H1 (cell line): ENCODE measurements around the gene NOS3. TPM values are rescaled to one million over a fixed set of nuclear protein-coding genes. Genes with fewer than 3 reads are reported as not detected.

Experiments used
- CTCF ChIA-PET: fragments of 300-600 bp; sonication (Branson Sonifier 250); formaldehyde crosslinking; loops from one replicate; lab custom pipeline; 2021; ENCODE audit not compliant: partially characterized antibody; lab: Charles Lee
- POLR2A ChIA-PET: fragments of 300-600 bp; sonication (Branson Sonifier 250); formaldehyde crosslinking; loops from one replicate; lab custom pipeline; 2021; ENCODE audit warnings: inconsistent platforms; ENCODE audit not compliant: partially characterized antibody; lab: Charles Lee
- DNase-seq, 2 experiments: peaks; one replicate each; pipeline versions ENCODE4 v3.0.0 to v3.0.0-alpha.2; 2010 to 2022; ENCODE audit warnings: low spot score in 2 of 2, low read depth in 1 of 2, mixed read lengths in 1 of 2
- FAIRE-seq: peaks from 2 replicates; lab custom pipeline; 2011; peaks lifted over from hg19 to GRCh38; lab: Jason Lieb, UNC
- H2AFZ ChIP-seq: 2 replicates; pipeline ENCODE4 v1.8.1; 2012; ENCODE audit warnings: low read length, inconsistent platforms
- H2AK5ac ChIP-seq: 2 replicates; pipeline ENCODE4 v1.6.1; 2013; ENCODE audit warnings: low read depth, low read length
- H2BK120ac ChIP-seq: replicated peaks from 2 replicates; pipeline ENCODE3; 2013; ENCODE audit warnings: low read depth, low read length, inconsistent platforms
- H2BK12ac ChIP-seq: 2 replicates; pipeline ENCODE4 v1.6.1; 2013; ENCODE audit warnings: low read depth, low read length
- H2BK15ac ChIP-seq: 2 replicates; pipeline ENCODE4 v1.6.1; 2013; ENCODE audit warnings: low read length
- H2BK20ac ChIP-seq: 2 replicates; pipeline ENCODE4 v1.6.1; 2013; ENCODE audit warnings: low read length
- H2BK5ac ChIP-seq: 2 replicates; pipeline ENCODE4 v1.6.1; 2013; ENCODE audit warnings: low read depth, low read length
- H3K14ac ChIP-seq: 2 replicates; pipeline ENCODE4 v1.6.1; 2013; ENCODE audit warnings: inconsistent platforms; ENCODE audit not compliant: insufficient read length
- H3K18ac ChIP-seq: 2 replicates; pipeline ENCODE4 v1.6.1; 2013; ENCODE audit warnings: low read length; ENCODE audit errors: extremely low read depth
- H3K23ac ChIP-seq: 2 replicates; pipeline ENCODE4 v1.6.1; 2013; ENCODE audit warnings: inconsistent platforms; ENCODE audit not compliant: insufficient read length
- H3K23me2 ChIP-seq: 2 replicates; pipeline ENCODE4 v1.6.1; 2013; ENCODE audit warnings: low read depth, low read length
- H3K27ac ChIP-seq: 2 replicates; pipeline ENCODE4 v1.6.1; 2011; ENCODE audit warnings: low read depth, low read length, inconsistent platforms
- H3K27me3 ChIP-seq, 4 experiments: replicated peaks in 1 of 4; 1 replicate in 1 of 4; 2 replicates in 3 of 4; pipeline versions ENCODE4 v1.6.1 to v1.8.1; 2011 to 2013; ENCODE audit warnings: low read length in 3 of 4, mild to moderate bottlenecking in 3 of 4, inconsistent platforms in 2 of 4, mixed read lengths in 2 of 4, moderate library complexity in 1 of 4; ENCODE audit not compliant: control insufficient read depth in 3 of 4, insufficient read depth in 3 of 4; ENCODE audit errors: extremely low read depth in 1 of 4
- H3K36me3 ChIP-seq, 4 experiments: 2 replicates each; pipeline versions ENCODE4 v1.6.1 to v1.8.1; 2011 to 2013; ENCODE audit warnings: mild to moderate bottlenecking in 4 of 4, low read length in 3 of 4, moderate library complexity in 2 of 4, control low read depth in 1 of 4, inconsistent platforms in 1 of 4; ENCODE audit not compliant: insufficient read depth in 4 of 4, control insufficient read depth in 2 of 4
- H3K4ac ChIP-seq: replicated peaks from 2 replicates; pipeline ENCODE3; 2013; ENCODE audit warnings: low read length, low read depth, mixed read lengths, inconsistent platforms; ENCODE audit not compliant: insufficient read length
- H3K4me1 ChIP-seq, 4 experiments: replicated peaks in 1 of 4; 1 replicate in 1 of 4; 2 replicates in 3 of 4; pipeline versions ENCODE4 v1.6.1 to v1.8.1; 2011 to 2013; ENCODE audit warnings: low read length in 3 of 4, inconsistent platforms in 2 of 4, mixed read lengths in 1 of 4; ENCODE audit not compliant: insufficient read depth in 4 of 4, control insufficient read depth in 3 of 4
- H3K4me2 ChIP-seq, 2 experiments: 2 replicates each; pipeline versions ENCODE4 v1.6.1 to v1.8.1; 2011 to 2013; ENCODE audit warnings: low read depth in 2 of 2, low read length in 2 of 2, control low read depth in 1 of 2, inconsistent platforms in 1 of 2, mild to moderate bottlenecking in 1 of 2; ENCODE audit not compliant: insufficient read depth in 1 of 2
- H3K4me3 ChIP-seq, 4 experiments: fragments of 200-600, 300-600 bp in 1 of 4; sonication (generic), shearing (Covaris generic), sonication (Bioruptor Twin) in 1 of 4; 2 replicates each; pipeline versions ENCODE4 v1.5.1 to v1.8.1; 2011 to 2016; ENCODE audit warnings: low read length in 4 of 4, low read depth in 3 of 4, control low read depth in 2 of 4, inconsistent platforms in 2 of 4, mild to moderate bottlenecking in 2 of 4, mixed read lengths in 1 of 4, moderate library complexity in 1 of 4; ENCODE audit not compliant: insufficient read depth in 2 of 4; ENCODE audit errors: extremely low read depth in 1 of 4
- H3K56ac ChIP-seq: replicated peaks from 2 replicates; pipeline ENCODE3; 2013; ENCODE audit warnings: low read depth, mild to moderate bottlenecking, mixed read lengths, low read length, inconsistent platforms; ENCODE audit not compliant: insufficient read length
- H3K79me1 ChIP-seq: 2 replicates; pipeline ENCODE4 v1.6.1; 2013; ENCODE audit warnings: low read depth, low read length, control low read depth
- H3K79me2 ChIP-seq, 2 experiments: 2 replicates each; pipeline versions ENCODE4 v1.6.1 to v1.8.1; 2012 to 2013; ENCODE audit warnings: low read length in 2 of 2, mild to moderate bottlenecking in 2 of 2, inconsistent platforms in 1 of 2; ENCODE audit not compliant: insufficient read depth in 2 of 2, control insufficient read depth in 1 of 2
- H3K9ac ChIP-seq, 4 experiments: replicated peaks in 1 of 4; 1 replicate in 1 of 4; 2 replicates in 3 of 4; pipeline versions ENCODE4 v1.6.1 to v1.8.1; 2011 to 2013; ENCODE audit warnings: low read depth in 3 of 4, low read length in 3 of 4, control low read depth in 2 of 4, mild to moderate bottlenecking in 2 of 4, moderate library complexity in 2 of 4, inconsistent platforms in 1 of 4; ENCODE audit errors: extremely low read depth in 1 of 4
- H3K9me3 ChIP-seq, 2 experiments: 2 replicates each; pipeline versions ENCODE4 v1.6.1 to v1.8.1; 2012 to 2013; ENCODE audit warnings: mild to moderate bottlenecking in 2 of 2, moderate library complexity in 2 of 2, control low read depth in 1 of 2, inconsistent platforms in 1 of 2, low read depth in 1 of 2, low read length in 1 of 2, mixed read lengths in 1 of 2; ENCODE audit not compliant: insufficient read depth in 2 of 2
- H4K20me1 ChIP-seq, 2 experiments: replicated peaks in 1 of 2; 2 replicates each; pipeline versions ENCODE3 to v1.8.1; 2011 to 2013; ENCODE audit warnings: inconsistent platforms in 2 of 2, low read length in 2 of 2, mild to moderate bottlenecking in 1 of 2; ENCODE audit not compliant: insufficient read depth in 2 of 2, control insufficient read depth in 1 of 2
- H4K5ac ChIP-seq: 2 replicates; pipeline ENCODE4 v1.6.1; 2013; ENCODE audit warnings: low read length, low read depth, mixed read lengths, inconsistent platforms; ENCODE audit not compliant: insufficient read length
- H4K8ac ChIP-seq: 2 replicates; pipeline ENCODE4 v1.8.0; 2013; ENCODE audit warnings: mild to moderate bottlenecking, moderate library complexity, low read length, inconsistent platforms; ENCODE audit not compliant: insufficient read depth; ENCODE audit errors: extremely low read depth
- H4K91ac ChIP-seq: replicated peaks from 2 replicates; pipeline ENCODE3; 2013; ENCODE audit warnings: low read length, mixed read lengths, inconsistent platforms; ENCODE audit not compliant: insufficient read length
- BCL11A ChIP-seq, 2 experiments: IDR thresholded peaks; one replicate each; pipeline ENCODE4 v1.6.1; 2011; ENCODE audit warnings: low read depth in 2 of 2, low read length in 2 of 2, mild to moderate bottlenecking in 2 of 2
- CHD1 ChIP-seq: IDR thresholded peaks from 2 replicates; pipeline ENCODE4 v1.6.1; 2012; ENCODE audit warnings: low read depth, low read length, improper control_type of control experiment
- KDM1A ChIP-seq: fragments of 200-600, 300-600 bp; sonication (generic); IDR thresholded peaks from 2 replicates; pipeline ENCODE4 v1.7.1; 2016; ENCODE audit warnings: mild to moderate bottlenecking, low read length, borderline replicate concordance
- RNF2 ChIP-seq: fragments of 200-900, 300-1000 bp; sonication (generic); IDR thresholded peaks from 2 replicates; pipeline ENCODE4 v1.7.1; 2016; ENCODE audit warnings: borderline replicate concordance, low read depth, mild to moderate bottlenecking, antibody characterized with exemption, low read length; ENCODE audit not compliant: poor library complexity, severe bottlenecking; ENCODE audit errors: missing control alignments
- SAP30 ChIP-seq: fragments of 300-600 bp; sonication (generic); IDR thresholded peaks from 2 replicates; pipeline ENCODE4 v1.7.1; 2012; ENCODE audit warnings: low read length, moderate library complexity, mild to moderate bottlenecking, inconsistent platforms; ENCODE audit not compliant: insufficient read depth, insufficient replicate concordance
- SP1 ChIP-seq: IDR thresholded peaks from 2 replicates; pipeline ENCODE4 v1.6.1; 2011; ENCODE audit warnings: low read depth, low read length
- SP2 ChIP-seq: IDR thresholded peaks from 2 replicates; pipeline ENCODE4 v1.6.1; 2012; ENCODE audit warnings: mild to moderate bottlenecking, low read length, inconsistent platforms
- SUZ12 ChIP-seq: fragments of 200-600 bp; sonication (generic); IDR thresholded peaks from 2 replicates; pipeline ENCODE4 v1.6.1; 2012; ENCODE audit warnings: mild to moderate bottlenecking, inconsistent platforms, low read length, moderate library complexity, mixed read lengths
- TAF7 ChIP-seq: optimal IDR thresholded peaks from 2 replicates; pipeline ENCODE3; 2011; ENCODE audit warnings: low read depth, mild to moderate bottlenecking, inconsistent platforms, low read length, moderate library complexity, borderline replicate concordance
- WGBS, 2 experiments: shearing (Covaris generic) in 1 of 2; methylation state at CpG; one replicate each; pipeline versions ENCODE4 v1.1.6 to v1.1.7; 2013 to 2015; ENCODE audit warnings: low lambda C conversion rate in 2 of 2, mixed read lengths in 2 of 2, inconsistent platforms in 1 of 2, low coverage in 1 of 2, missing lambda C conversion rate in 1 of 2; ENCODE audit not compliant: insufficient replicate concordance in 2 of 2, insufficient coverage in 1 of 2, insufficient read length in 1 of 2; ENCODE audit errors: extremely low coverage in 1 of 2, missing lambda C conversion rate in 1 of 2; 5-methylcytosine and 5-hydroxymethylcytosine counted together
- polyA plus RNA-seq, 7 experiments: library from polyadenylated mRNA; depleted of rRNA in 3 of 7; stranded (reverse) in 5 of 7; unstranded in 2 of 7; fragments of >200 nt in 5 of 7; fragments of 200-250 nt in 2 of 7; gene quantifications; 1 replicate in 5 of 7; 2 replicates in 1 of 7; 4 replicates in 1 of 7; pipeline versions ENCODE4 v1.2.1 to v1.2.3, GENCODE V29; 2011 to 2013; ENCODE audit warnings: missing spikeins in 2 of 7, mixed read lengths in 2 of 7
- total RNA-seq: library from RNA; stranded (reverse); fragmentation: NEBNext Ultra II Directional; extraction: Animal tissue kit (Norgen Biotek cat#: 25700); gene quantifications from 2 replicates; pipeline ENCODE4 v1.2.1, GENCODE V29; 2021
- TF ChIP-seq, protein P1 (sequence below): IDR thresholded peaks from 2 replicates; pipeline ENCODE4 v1.6.1; 2011; ENCODE audit warnings: low read length, improper control_type of control experiment

NOS3 gene
- total and polyA plus RNA-seq, 2 of the 8 experiments (the other 6 are each of a cell fraction or from before 2014, with no cell fraction given): 4.4 to 16.2 TPM

DNA sequence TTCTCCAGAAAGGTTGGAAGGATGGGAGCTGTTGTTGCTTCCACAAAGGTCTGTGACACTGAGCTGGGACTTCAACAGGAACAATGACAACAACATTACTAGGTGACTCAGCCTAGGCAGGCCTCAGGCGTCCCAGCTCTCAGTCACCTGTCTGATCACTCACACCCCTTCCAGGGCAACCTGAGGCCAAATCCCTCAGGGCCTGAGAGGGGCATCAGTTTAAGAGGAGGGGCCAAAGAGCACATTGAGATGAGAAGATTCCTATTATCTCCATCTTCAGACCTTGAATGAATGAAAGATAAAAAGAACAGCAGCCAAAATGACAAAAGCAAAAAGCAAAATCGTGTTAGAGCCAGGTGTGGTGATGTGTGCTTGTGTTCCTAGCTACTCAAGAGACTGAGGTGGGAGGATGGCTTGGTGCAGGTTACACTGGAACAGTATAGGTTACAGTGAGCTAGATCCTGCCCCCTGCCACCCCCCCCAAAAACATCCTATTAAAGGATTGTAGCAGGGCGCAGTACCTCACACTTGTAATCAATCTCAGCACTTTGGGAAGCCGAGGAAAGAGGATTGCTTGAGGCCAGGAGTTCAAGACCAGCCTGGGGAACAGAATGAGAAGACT, 33.7 kb downstream of the NOS3 start, which contains the start of gene ATG9B:
Gene ATG9B (minus strand): TSS at position 60 of the 622 bp plus-strand sequence. CDS start 71 bp downstream, outside the sequence.
- Histone ChIP-seq H3K4me2 (no peak within 1 kb of the TSS), H3K23ac (no peak within 1 kb of the TSS), H3K36me3 (no peaks in the 10 kb centered on the region), H3K27me3 (peaks cover 1 to 18% (median 15%) of the 10 kb centered on the region in 4 experiments), H3K18ac (no peak within 1 kb of the TSS), H3K79me2 (no peaks in the 10 kb centered on the region), H4K8ac (no peak within 1 kb of the TSS), H2BK5ac (no peak within 1 kb of the TSS), H3K23me2 (peaks cover 3% of the 10 kb centered on the region; the same call in 1 of the 2 replicates), H3K79me1 (no peaks in the 10 kb centered on the region), H4K20me1 (no peaks in the 10 kb centered on the region), H4K91ac (no peak within 1 kb of the TSS), H2AFZ (no peak within 1 kb of the TSS), H2BK12ac (0 out of 2 replicates have a peak within 1 kb of the TSS, but pooled peaks have one; percentile 17), H3K9ac (no peak within 1 kb of the TSS; a peak in 1 of 7 replicates), H2BK20ac (no peak within 1 kb of the TSS), H2BK120ac (no peak within 1 kb of the TSS), H3K9me3 (no peaks in the 10 kb centered on the region), H2BK15ac (peak within 1 kb of the TSS; percentile 88; the same call in 1 of the 2 replicates), H3K56ac (no peak within 1 kb of the TSS), H3K4me1 (peaks cover 0 to 6% (median 4%) of the 10 kb centered on the region in 4 experiments; a peak in 3 of 7 replicates), H2AK5ac (no peak within 1 kb of the TSS; the same call in 1 of the 2 replicates), H3K14ac (no peak within 1 kb of the TSS), H3K4ac (no peak within 1 kb of the TSS), H3K4me3 (no peak within 1 kb of the TSS), H3K27ac (no peak within 1 kb of the TSS), H4K5ac (no peak within 1 kb of the TSS)
- 83% methylated on average over 4 of the region's 4 CpGs; no CpG with 5 or more reads in 1 of the 2 experiments for WGBS, 2 experiments
- CTCF ChIA-PET: interaction anchor here (0.7 to 8.0 kb wide), 10 partner anchors 8 to 146 kb away, joined by 3 to 116 read pairs (median 3); no protein-coding TSS in a partner anchor
- DNase-seq: no peak
- no peak for FAIRE-seq
- POLR2A ChIA-PET: no interaction called here
- TF ChIP-seq CHD1 (no peak), SP2 (no peak), SAP30 (no peak), SP1 (no peak), BCL11A (IDR thresholded peaks at IDR 0.05; ENCODE audit: low read depth in 2 of 2, low read length in 2 of 2) (no peak), RNF2 (no peak), KDM1A (no peak), SUZ12 (no peak), TAF7 (no peak)
- TF ChIP-seq, protein P1, sequence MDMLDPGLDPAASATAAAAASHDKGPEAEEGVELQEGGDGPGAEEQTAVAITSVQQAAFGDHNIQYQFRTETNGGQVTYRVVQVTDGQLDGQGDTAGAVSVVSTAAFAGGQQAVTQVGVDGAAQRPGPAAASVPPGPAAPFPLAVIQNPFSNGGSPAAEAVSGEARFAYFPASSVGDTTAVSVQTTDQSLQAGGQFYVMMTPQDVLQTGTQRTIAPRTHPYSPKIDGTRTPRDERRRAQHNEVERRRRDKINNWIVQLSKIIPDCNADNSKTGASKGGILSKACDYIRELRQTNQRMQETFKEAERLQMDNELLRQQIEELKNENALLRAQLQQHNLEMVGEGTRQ: no peak
